Measurements from ENCODE around the gene DNAI4. TPM values are rescaled to one million over a fixed set of nuclear protein-coding genes. Genes with fewer than 3 reads are reported as not detected.

Gene DNAI4
- total RNA-seq, 4 donors from 2014 or later, result 10.7 to 26.0 (median 20.5) TPM

DNA sequence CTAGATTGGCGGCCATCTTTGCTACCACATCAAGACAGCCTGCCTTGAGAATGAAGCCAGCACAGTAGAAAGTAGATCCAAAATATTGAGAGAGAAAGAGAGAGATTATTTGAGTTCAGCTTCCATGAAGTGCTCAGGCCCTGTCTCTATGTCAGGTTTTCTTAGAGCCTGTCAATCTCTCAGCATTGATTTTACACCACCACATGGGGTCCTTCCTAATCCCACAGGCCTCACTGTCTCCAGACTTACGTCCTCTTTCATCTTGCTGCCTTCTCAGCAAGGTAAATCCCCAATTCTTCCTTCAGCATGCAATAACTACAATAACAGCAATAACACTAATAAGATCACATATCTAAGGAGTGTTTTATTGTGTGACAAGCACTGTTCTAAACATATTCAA is 151.4 kb downstream of the DNAI4 start:
- no peaks in the 10 kb centered on the region for H3K36me3 ChIP-seq
- intact Hi-C loops (cut with DNase I), result no loop called here
- WGBS, 2 donors, result 93 to 96% methylated on average over 2 of the region's 2 CpGs
- H3K27ac ChIP-seq, result no peak overlapping the region
- TF ChIP-seq POLR2A (IDR thresholded peaks at IDR 0.05), result no peak
- TF ChIP-seq, protein P1, sequence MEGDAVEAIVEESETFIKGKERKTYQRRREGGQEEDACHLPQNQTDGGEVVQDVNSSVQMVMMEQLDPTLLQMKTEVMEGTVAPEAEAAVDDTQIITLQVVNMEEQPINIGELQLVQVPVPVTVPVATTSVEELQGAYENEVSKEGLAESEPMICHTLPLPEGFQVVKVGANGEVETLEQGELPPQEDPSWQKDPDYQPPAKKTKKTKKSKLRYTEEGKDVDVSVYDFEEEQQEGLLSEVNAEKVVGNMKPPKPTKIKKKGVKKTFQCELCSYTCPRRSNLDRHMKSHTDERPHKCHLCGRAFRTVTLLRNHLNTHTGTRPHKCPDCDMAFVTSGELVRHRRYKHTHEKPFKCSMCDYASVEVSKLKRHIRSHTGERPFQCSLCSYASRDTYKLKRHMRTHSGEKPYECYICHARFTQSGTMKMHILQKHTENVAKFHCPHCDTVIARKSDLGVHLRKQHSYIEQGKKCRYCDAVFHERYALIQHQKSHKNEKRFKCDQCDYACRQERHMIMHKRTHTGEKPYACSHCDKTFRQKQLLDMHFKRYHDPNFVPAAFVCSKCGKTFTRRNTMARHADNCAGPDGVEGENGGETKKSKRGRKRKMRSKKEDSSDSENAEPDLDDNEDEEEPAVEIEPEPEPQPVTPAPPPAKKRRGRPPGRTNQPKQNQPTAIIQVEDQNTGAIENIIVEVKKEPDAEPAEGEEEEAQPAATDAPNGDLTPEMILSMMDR (IDR thresholded peaks at IDR 0.05), result no peak
- no peak for DNase-seq
- no peaks in the 10 kb centered on the region for H3K9me3 ChIP-seq
- H3K4me1 ChIP-seq, result no peaks in the 10 kb centered on the region
- H3K4me3 ChIP-seq (replicated peaks in 1 of 3), result no peak overlapping the region
- H3K27me3 ChIP-seq, result no peaks in the 10 kb centered on the region

DNA sequence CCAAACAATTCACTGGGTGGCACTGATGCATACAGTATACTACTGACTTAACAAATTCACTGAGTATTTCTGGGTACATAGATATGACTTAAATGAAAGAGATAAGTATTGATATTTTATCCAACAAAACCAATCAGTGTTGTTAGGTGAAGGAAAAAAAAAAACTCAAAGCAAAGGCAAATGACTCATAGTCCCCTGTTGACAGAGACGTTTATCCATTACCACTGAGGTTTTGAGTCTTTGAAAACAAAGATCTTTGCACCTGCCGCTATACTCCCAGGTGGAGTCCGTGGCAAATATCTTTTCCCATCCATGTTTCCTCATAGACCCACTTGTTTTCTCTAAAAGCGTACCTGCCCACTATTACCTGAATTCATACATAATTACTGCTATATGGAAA is 154.0 kb downstream of the DNAI4 start:
- no peak for DNase-seq
- no peaks in the 10 kb centered on the region for H3K27me3 ChIP-seq
- no peak overlapping the region for H3K4me3 ChIP-seq (replicated peaks in 1 of 3)
- TF ChIP-seq, protein P1 (IDR thresholded peaks at IDR 0.05), result no peak
- TF ChIP-seq POLR2A (IDR thresholded peaks at IDR 0.05), result no peak
- 88 to 90% methylated on average over 4 of the region's 4 CpGs for WGBS, 2 donors
- H3K4me1 ChIP-seq, result no peaks in the 10 kb centered on the region
- no peaks in the 10 kb centered on the region for H3K36me3 ChIP-seq
- no peaks in the 10 kb centered on the region for H3K9me3 ChIP-seq
- no peak overlapping the region for H3K27ac ChIP-seq
- intact Hi-C loops (cut with DNase I), result no loop called here

DNA sequence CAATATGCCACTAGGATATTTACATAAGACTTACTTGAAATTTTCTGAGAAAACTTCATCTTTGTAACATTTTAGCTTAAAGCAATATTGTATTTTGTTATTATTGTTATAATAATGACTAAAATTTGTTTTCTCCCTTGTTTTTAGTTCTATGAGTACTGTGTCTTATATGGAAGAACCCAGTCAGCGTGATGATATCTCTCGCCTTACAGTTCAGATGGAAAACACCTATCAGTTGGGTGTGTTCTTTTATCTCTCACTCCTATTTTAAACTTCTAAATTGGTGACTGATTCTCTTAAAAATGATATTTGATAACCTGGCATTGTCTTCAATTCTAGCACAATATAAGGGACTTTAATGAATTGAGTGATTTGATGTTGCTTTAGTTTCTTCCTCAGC is 154.4 kb downstream of the DNAI4 start:
- no peak for DNase-seq
- intact Hi-C loops (cut with DNase I), result no loop called here
- Histone ChIP-seq H3K27me3 (no peaks in the 10 kb centered on the region), H3K4me3 (replicated peaks in 1 of 3) (no peak overlapping the region), H3K36me3 (no peaks in the 10 kb centered on the region), H3K27ac (no peak overlapping the region), H3K9me3 (no peaks in the 10 kb centered on the region), H3K4me1 (no peaks in the 10 kb centered on the region)
- no peak for TF ChIP-seq POLR2A (IDR thresholded peaks at IDR 0.05)
- TF ChIP-seq, protein P1 (IDR thresholded peaks at IDR 0.05), result no peak
- WGBS, 2 donors, result 96 to 100% methylated on average over 2 of the region's 2 CpGs

DNA sequence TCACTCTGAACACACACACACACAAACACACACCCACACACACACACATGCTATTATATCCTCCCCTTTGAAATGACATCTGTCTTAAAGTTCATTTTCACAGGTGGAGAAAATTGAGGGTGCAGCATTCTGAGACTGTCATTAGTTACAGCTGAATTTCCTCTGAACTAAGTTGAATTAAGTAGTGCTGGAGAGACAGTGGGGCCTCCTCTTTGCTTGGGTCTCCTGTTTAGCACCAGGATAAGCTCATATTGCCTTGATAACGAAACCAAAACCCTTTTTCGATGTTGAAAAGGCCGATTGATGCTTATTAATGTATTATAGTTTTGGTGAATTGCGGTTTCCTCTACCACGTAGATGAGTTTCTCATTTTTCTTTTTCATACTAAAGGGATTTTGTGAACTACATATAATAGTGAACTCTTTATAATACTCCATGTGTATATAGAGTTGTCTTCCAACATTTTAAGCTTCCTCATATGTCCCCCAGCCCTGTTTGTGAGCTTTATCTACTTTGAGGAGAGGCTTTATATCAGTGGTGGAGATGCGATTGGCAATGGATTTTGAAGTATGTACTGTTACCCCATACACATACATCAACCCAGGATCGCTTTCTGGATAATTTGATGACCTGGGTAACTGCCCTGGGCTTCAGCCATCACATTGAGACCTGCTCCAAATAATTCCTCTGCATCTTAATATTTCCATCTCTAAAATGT is 155.0 kb downstream of the DNAI4 start:
- Histone ChIP-seq H3K36me3 (no peaks in the 10 kb centered on the region), H3K27me3 (no peaks in the 10 kb centered on the region), H3K9me3 (no peaks in the 10 kb centered on the region), H3K27ac (no peak overlapping the region), H3K4me3 (replicated peaks in 1 of 3) (no peak overlapping the region), H3K4me1 (no peaks in the 10 kb centered on the region)
- TF ChIP-seq POLR2A (IDR thresholded peaks at IDR 0.05), result no peak
- TF ChIP-seq, protein P1 (IDR thresholded peaks at IDR 0.05), result no peak
- DNase-seq, result no peak
- intact Hi-C loops (cut with DNase I), result no loop called here
- 86 to 92% methylated on average over 7 of the region's 7 CpGs for WGBS, 2 donors

DNA sequence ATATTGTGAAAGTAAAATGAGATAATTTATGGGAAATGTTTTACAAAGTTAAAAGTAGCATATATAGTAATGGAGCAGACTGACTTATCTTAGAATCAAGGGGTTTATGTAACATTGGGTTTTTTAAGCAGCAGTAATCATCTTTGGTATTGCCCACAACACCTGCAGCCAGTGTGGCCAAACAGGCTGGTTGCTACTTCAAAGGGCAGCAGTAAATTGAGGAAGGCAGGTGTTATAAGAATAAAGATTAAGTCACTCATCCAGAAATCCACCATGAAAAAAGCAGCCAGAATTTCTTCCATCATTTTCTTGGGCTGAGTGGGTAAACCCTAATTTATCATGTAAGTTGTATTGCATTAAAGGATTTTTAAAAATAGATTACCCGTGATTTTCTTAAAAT is 155.7 kb downstream of the DNAI4 start:
- WGBS, 2 donors, result 87 to 94% methylated on average over 1 of the region's 1 CpG
- no peak for DNase-seq

More for the DNA sequence above, 155.7 kb downstream of the DNAI4 start:
- intact Hi-C loops (cut with DNase I), result no loop called here
- Histone ChIP-seq H3K9me3 (no peaks in the 10 kb centered on the region), H3K27ac (no peak overlapping the region), H3K36me3 (no peaks in the 10 kb centered on the region), H3K4me1 (no peaks in the 10 kb centered on the region), H3K4me3 (replicated peaks in 1 of 3) (no peak overlapping the region), H3K27me3 (no peaks in the 10 kb centered on the region)
- TF ChIP-seq, protein P1 (IDR thresholded peaks at IDR 0.05), result no peak
- TF ChIP-seq POLR2A (IDR thresholded peaks at IDR 0.05), result no peak
